HEK293 (cell line): ENCODE results near the gene TFR2.

Experiments used
- CTCF ChIA-PET: fragments of 350-600 bp; formaldehyde crosslinking; extraction: SDS; loops from one replicate; lab custom pipeline; 2021; ENCODE audit warnings: antibody characterized with exemption; lab: Yijun Ruan, JAX
- POLR2A ChIA-PET: fragments of 300-600 bp; formaldehyde crosslinking; extraction: SDS; loops from one replicate; lab custom pipeline; 2020; ENCODE audit warnings: antibody characterized with exemption, inconsistent platforms; lab: Yijun Ruan, JAX
- H3K27ac ChIP-seq: fragments of 200-500 bp; sonication (Bioruptor generic); 2 replicates; pipeline ENCODE4 v1.5.1; 2014; ENCODE audit warnings: low read depth, low read length, control low read depth, inconsistent platforms; ENCODE audit errors: extremely low read depth
- H3K36me3 ChIP-seq, 2 experiments: fragments of 200-500 bp in 1 of 2; sonication (Bioruptor generic) in 1 of 2; 1 replicate in 1 of 2; 2 replicates in 1 of 2; pipeline ENCODE4 v1.5.1; 2014 to 2017; ENCODE audit warnings: inconsistent platforms in 2 of 2, low read length in 2 of 2; ENCODE audit not compliant: control insufficient read depth in 2 of 2, insufficient read depth in 1 of 2
- H3K4me1 ChIP-seq: fragments of 200-500 bp; sonication (Bioruptor generic); 2 replicates; pipeline ENCODE4 v1.5.1; 2014; ENCODE audit warnings: mild to moderate bottlenecking, low read length, inconsistent platforms; ENCODE audit not compliant: control insufficient read depth, insufficient read depth
- H3K4me3 ChIP-seq: 2 replicates; pipeline ENCODE4 v1.5.1; 2011; ENCODE audit warnings: low read depth, mild to moderate bottlenecking, control low read depth, low read length, moderate library complexity
- H3K9me3 ChIP-seq: fragments of 200-500 bp; sonication (Bioruptor generic); 2 replicates; pipeline ENCODE4 v1.5.1; 2014; ENCODE audit warnings: low read depth, low read length, inconsistent platforms; ENCODE audit not compliant: control insufficient read depth, insufficient read depth
- GFI1B ChIP-seq: fragments of 450-650 bp; formaldehyde crosslinking; IDR thresholded peaks from 2 replicates; pipeline ENCODE4 v1.5.1; 2016; ENCODE audit warnings: missing biosample characterization, missing genetic modification characterization
- GLI4 ChIP-seq: fragments of 450-650 bp; formaldehyde crosslinking; IDR thresholded peaks from 2 replicates; pipeline ENCODE4 v1.5.1; 2016; ENCODE audit warnings: missing biosample characterization, missing genetic modification characterization
- KLF9 ChIP-seq: fragments of 450-650 bp; formaldehyde crosslinking; IDR thresholded peaks from 2 replicates; pipeline ENCODE4 v1.5.1; 2016; ENCODE audit warnings: missing biosample characterization, missing genetic modification characterization, low read depth
- OSR2 ChIP-seq: fragments of 450-650 bp; formaldehyde crosslinking; IDR thresholded peaks from 2 replicates; pipeline ENCODE4 v1.5.1; 2016; ENCODE audit warnings: missing biosample characterization, missing genetic modification characterization
- PATZ1 ChIP-seq: fragments of 450-650 bp; formaldehyde crosslinking; IDR thresholded peaks from 2 replicates; pipeline ENCODE4 v1.5.1; 2016; ENCODE audit warnings: missing biosample characterization, missing genetic modification characterization
- PRDM10 ChIP-seq: fragments of 450-650 bp; formaldehyde crosslinking; IDR thresholded peaks from 2 replicates; pipeline ENCODE4 v1.5.1; 2016; ENCODE audit warnings: missing biosample characterization, missing genetic modification characterization
- PRDM4 ChIP-seq: fragments of 450-650 bp; formaldehyde crosslinking; IDR thresholded peaks from 2 replicates; pipeline ENCODE4 v1.5.1; 2017; ENCODE audit warnings: missing biosample characterization, missing genetic modification characterization
- ZFHX2 ChIP-seq: fragments of 450-650 bp; formaldehyde crosslinking; conservative IDR thresholded peaks from 2 replicates; pipeline ENCODE4 v1.5.1; 2016; ENCODE audit warnings: missing biosample characterization, missing genetic modification characterization
- ZIC2 ChIP-seq: fragments of 450-650 bp; formaldehyde crosslinking; IDR thresholded peaks from 2 replicates; pipeline ENCODE4 v1.5.1; 2016; ENCODE audit warnings: missing biosample characterization, missing genetic modification characterization
- ZNF223 ChIP-seq: fragments of 450-650 bp; formaldehyde crosslinking; IDR thresholded peaks from 2 replicates; pipeline ENCODE4 v1.5.1; 2016; ENCODE audit warnings: missing biosample characterization, missing genetic modification characterization
- ZNF366 ChIP-seq: fragments of 450-650 bp; formaldehyde crosslinking; conservative IDR thresholded peaks from 2 replicates; pipeline ENCODE4 v1.5.1; 2016; ENCODE audit warnings: missing biosample characterization, missing genetic modification characterization
- ZNF544 ChIP-seq: fragments of 450-650 bp; formaldehyde crosslinking; IDR thresholded peaks from 2 replicates; pipeline ENCODE4 v1.5.0; 2017; ENCODE audit warnings: missing biosample characterization, missing genetic modification characterization
- ZNF639 ChIP-seq: fragments of 450-650 bp; formaldehyde crosslinking; IDR thresholded peaks from 2 replicates; pipeline ENCODE4 v1.5.1; 2016; ENCODE audit warnings: missing biosample characterization, missing genetic modification characterization
- ZSCAN18 ChIP-seq: fragments of 450-650 bp; formaldehyde crosslinking; IDR thresholded peaks from 2 replicates; pipeline ENCODE4 v1.5.1; 2016; ENCODE audit warnings: missing biosample characterization, missing genetic modification characterization

The TFR2 gene

GRCh38 chr7:100640517-100641440 is 573 bp downstream of the TFR2 start:
- ChIA-PET CTCF (interaction anchor here (0.6 kb wide), 1 partner anchor 172 kb away, joined by 3 read pairs; no protein-coding TSS in a partner anchor), POLR2A (no interaction called here)
- no peak overlapping the region for H3K27ac ChIP-seq
- no peak overlapping the region for H3K4me3 ChIP-seq
- no peaks in the 10 kb centered on the region for H3K36me3 ChIP-seq
- no peaks in the 10 kb centered on the region for H3K9me3 ChIP-seq
- TF ChIP-seq PRDM4 (tag by site-specific recombination) = no peak
- TF ChIP-seq ZFHX2 (tag by site-specific recombination) = peak; percentile 25; the same call in 1 of the 2 replicates
- no peak for TF ChIP-seq GFI1B
- TF ChIP-seq, all 188 proteins: peak for 1
- no peaks in the 10 kb centered on the region for H3K4me1 ChIP-seq

GRCh38 chr7:100639995-100640516 is 1.3 kb downstream of the TFR2 start:
- H3K4me1 ChIP-seq = no peaks in the 10 kb centered on the region
- CTCF ChIA-PET = interaction anchor here (0.6 to 0.7 kb wide), 2 partner anchors 10 to 171 kb away, joined by 3 read pairs; no protein-coding TSS in a partner anchor
- H3K9me3 ChIP-seq = no peaks in the 10 kb centered on the region
- no peak overlapping the region for H3K4me3 ChIP-seq
- H3K27ac ChIP-seq = no peak overlapping the region
- H3K36me3 ChIP-seq = no peaks in the 10 kb centered on the region
- POLR2A ChIA-PET = interaction anchor here (2.5 kb wide), 1 partner anchor 54 kb away, joined by 8 read pairs; the partner anchor contains the start of genes FBXO24 and LRCH4
- TF ChIP-seq ZNF366 (no peak), GLI4 (tag by site-specific recombination) (0 out of 2 replicates have a peak, but pooled peaks have one; percentile 43)

GRCh38 chr7:100632951-100633717 is 8.2 kb downstream of the TFR2 start:
- Histone ChIP-seq H3K4me1 (no peaks in the 10 kb centered on the region), H3K9me3 (no peaks in the 10 kb centered on the region), H3K27ac (no peak overlapping the region; the same call in 1 of the 2 replicates), H3K4me3 (peak overlapping the region; percentile 8), H3K36me3 (no peaks in the 10 kb centered on the region)
- ChIA-PET POLR2A (interaction anchor here (1.0 to 1.2 kb wide), 3 partner anchors 21 to 47 kb away, joined by 3 to 6 read pairs (median 6); partner anchors contain the start of genes ACTL6B, FBXO24, LRCH4 and MOSPD3), CTCF (interaction anchor here (0.6 to 2.6 kb wide), 8 partner anchors 11 to 219 kb away, joined by 3 to 14 read pairs (median 3); partner anchors contain the start of genes POP7 and SLC12A9)
- TF ChIP-seq ZNF223 (tag by site-specific recombination) (no peak), ZNF639 (tag by site-specific recombination) (no peak), ZNF544 (no peak), ZIC2 (tag by site-specific recombination) (0 out of 2 replicates have a peak, but pooled peaks have one; percentile 16), ZFHX2 (tag by site-specific recombination) (0 out of 2 replicates have a peak, but pooled peaks have one; percentile 19), PATZ1 (tag by site-specific recombination) (peak; percentile 38), ZSCAN18 (no peak), KLF9 (tag by site-specific recombination) (peak; percentile 28; the same call in 1 of the 2 replicates), OSR2 (tag by site-specific recombination) (no peak), PRDM10 (tag by site-specific recombination) (peak; percentile 34; the same call in 1 of the 2 replicates)
